ENCODE results near the gene B3GNT2. TPM values are rescaled to one million over a fixed set of nuclear protein-coding genes. Genes with fewer than 3 reads are reported as not detected.
"Not testable (repeated sequence)": the region's sequence is repeated elsewhere in the genome, so short reads cannot be mapped to it uniquely, and the experiment has no call there.

Gene B3GNT2
- polyA plus RNA-seq, 4 donors, result 13.4 to 24.7 (median 19.2) TPM

DNA sequence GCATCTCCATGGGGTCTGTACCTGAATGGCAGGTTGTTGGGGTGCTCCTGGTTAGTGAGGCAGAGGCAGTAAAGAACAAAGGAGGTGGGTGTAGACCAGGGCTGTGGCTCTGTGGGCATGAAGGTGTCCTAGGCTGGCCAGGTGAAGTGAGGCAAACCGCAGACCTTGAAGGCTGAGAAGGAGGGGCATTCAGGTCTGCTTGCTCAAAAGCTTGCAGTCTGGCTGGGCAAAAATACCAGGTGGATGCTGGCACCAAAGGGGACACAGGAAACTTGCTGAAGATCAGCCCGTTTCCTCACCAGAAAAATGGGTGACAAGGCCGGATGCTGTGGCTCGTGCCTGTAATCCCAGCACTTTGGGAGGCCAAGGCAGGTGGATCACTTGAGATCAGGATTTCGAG, 6.7 kb upstream of the B3GNT2 start:
- FAIRE-seq, result no peak
- Histone ChIP-seq H3K36me3 (ENCODE audit: control insufficient read depth in 3 of 3, insufficient read depth in 2 of 3, low read depth in 1 of 3, low read length in 3 of 3) (no peaks in the 10 kb centered on the region), H3K4me1 (ENCODE audit: control insufficient read depth in 3 of 3, insufficient read depth in 2 of 3, low read depth in 1 of 3, low read length in 2 of 3) (peaks cover 2 to 14% (median 5%) of the 10 kb centered on the region in 3 donors), H3K9me3 (ENCODE audit: control insufficient read depth in 2 of 2, insufficient read depth in 1 of 2, low read depth in 1 of 2, low read length in 1 of 2) (no peaks in the 10 kb centered on the region), H3K27ac (ENCODE audit: low read depth in 1 of 3, low read length in 2 of 3) (peak overlapping the region in 2 of 3 donors; percentile 50), H3K27me3 (ENCODE audit: control insufficient read depth in 3 of 3, insufficient read depth in 3 of 3, low read length in 3 of 3) (no peaks in the 10 kb centered on the region), H3K4me3 (ENCODE audit: low read depth in 1 of 3, low read length in 3 of 3) (no peak overlapping the region)
- 91 to 96% (median 92%) methylated on average over 5 of the region's 5 CpGs for WGBS, 3 donors
- no peak for DNase-seq

DNA sequence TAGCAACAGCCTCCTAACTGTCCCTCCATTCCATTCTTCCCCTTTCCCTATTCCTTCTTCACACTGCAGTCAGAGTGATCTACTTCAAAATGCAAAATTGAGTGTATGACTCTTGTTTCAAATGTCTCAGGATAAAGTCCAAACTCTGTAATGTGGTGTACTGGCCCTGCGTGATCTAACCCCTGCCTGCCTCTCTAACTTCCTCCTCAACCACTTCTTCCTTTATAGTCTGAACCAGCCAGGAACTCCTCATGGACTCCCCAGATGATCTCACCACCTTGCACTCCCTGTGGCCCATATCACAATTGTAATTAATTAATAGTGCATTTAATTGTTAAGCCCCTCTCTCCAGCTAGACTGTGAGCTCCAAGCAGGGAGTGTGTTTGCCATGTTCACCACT, 3.1 kb upstream of the B3GNT2 start:
- WGBS, 3 donors, result 19 to 44% (median 24%) methylated on average over 1 of the region's 1 CpG
- peak overlapping the region; percentile 29 to 50 (median 38) for H3K27ac ChIP-seq (ENCODE audit: low read depth in 1 of 3, low read length in 2 of 3)
- no peaks in the 10 kb centered on the region for H3K36me3 ChIP-seq (ENCODE audit: control insufficient read depth in 3 of 3, insufficient read depth in 2 of 3, low read depth in 1 of 3, low read length in 3 of 3)
- H3K4me3 ChIP-seq (ENCODE audit: low read depth in 1 of 3, low read length in 3 of 3), result no peak overlapping the region
- H3K4me1 ChIP-seq (ENCODE audit: control insufficient read depth in 3 of 3, insufficient read depth in 2 of 3, low read depth in 1 of 3, low read length in 2 of 3), result peaks cover 4 to 25% (median 5%) of the 10 kb centered on the region in 3 donors
- no peaks in the 10 kb centered on the region for H3K9me3 ChIP-seq (ENCODE audit: control insufficient read depth in 2 of 2, insufficient read depth in 1 of 2, low read depth in 1 of 2, low read length in 1 of 2)
- peak; percentile 39 to 90 for DNase-seq
- H3K27me3 ChIP-seq (ENCODE audit: control insufficient read depth in 3 of 3, insufficient read depth in 3 of 3, low read length in 3 of 3), result no peaks in the 10 kb centered on the region
- FAIRE-seq, result no peak

DNA sequence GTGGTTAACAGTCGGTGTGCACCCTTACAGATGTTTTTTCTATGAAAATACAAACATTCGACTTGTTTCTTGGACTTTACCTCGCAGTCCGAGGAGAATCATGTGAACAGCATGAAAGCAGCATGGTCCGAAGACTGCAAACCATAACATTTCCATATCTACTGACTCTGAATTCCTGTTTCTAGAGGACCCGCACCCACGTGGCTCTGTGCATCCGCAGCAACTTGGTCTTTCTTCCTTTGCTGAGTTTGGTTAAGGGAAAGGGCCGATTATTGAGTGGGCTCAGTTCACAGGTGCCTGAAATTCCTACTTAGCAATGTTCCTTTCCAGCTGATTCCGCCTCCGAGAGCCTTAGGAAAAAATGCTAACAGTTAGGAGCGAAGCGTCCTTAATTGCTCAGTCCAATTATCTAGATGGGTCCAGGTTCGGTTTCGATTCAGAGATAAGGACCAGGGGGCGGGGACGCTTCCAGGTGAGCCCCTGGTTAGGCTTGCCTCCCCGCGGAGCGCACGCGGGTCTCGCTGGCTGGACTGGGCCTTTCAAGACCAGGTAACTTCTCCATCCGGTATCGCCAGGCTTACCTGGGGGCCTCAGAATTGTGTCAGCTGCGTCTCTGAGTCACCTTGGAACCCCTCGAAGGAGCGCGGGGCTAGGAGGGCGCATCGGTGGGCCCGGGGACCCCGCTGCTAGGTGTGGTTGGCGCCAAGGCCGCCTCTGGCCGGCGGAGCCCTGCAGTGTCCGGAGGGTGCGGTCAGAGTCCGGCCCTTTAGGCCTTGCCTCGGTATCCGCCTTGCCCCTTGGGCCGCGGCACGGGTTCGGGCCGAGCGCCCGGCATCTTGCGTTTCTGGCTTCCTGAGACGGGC, 1.1 kb upstream of the B3GNT2 start:
- peak in 1 of 2 donors; percentile 72 for DNase-seq
- Histone ChIP-seq H3K9me3 (ENCODE audit: control insufficient read depth in 2 of 2, insufficient read depth in 1 of 2, low read depth in 1 of 2, low read length in 1 of 2) (no peaks in the 10 kb centered on the region), H3K27me3 (ENCODE audit: control insufficient read depth in 3 of 3, insufficient read depth in 3 of 3, low read length in 3 of 3) (no peaks in the 10 kb centered on the region), H3K4me1 (ENCODE audit: control insufficient read depth in 3 of 3, insufficient read depth in 2 of 3, low read depth in 1 of 3, low read length in 2 of 3) (peaks cover 2 to 17% (median 3%) of the 10 kb centered on the region in 3 donors), H3K4me3 (ENCODE audit: low read depth in 1 of 3, low read length in 3 of 3) (peak overlapping the region in 2 of 3 donors; percentile 90 to 95), H3K27ac (ENCODE audit: low read depth in 1 of 3, low read length in 2 of 3) (peak overlapping the region; percentile 81 to 95 (median 89)), H3K36me3 (ENCODE audit: control insufficient read depth in 3 of 3, insufficient read depth in 2 of 3, low read depth in 1 of 3, low read length in 3 of 3) (no peaks in the 10 kb centered on the region)
- FAIRE-seq, result no peak
- WGBS, 3 donors, result 48 to 65% (median 59%) methylated on average over 41 to 51 of the region's 51 CpGs

DNA sequence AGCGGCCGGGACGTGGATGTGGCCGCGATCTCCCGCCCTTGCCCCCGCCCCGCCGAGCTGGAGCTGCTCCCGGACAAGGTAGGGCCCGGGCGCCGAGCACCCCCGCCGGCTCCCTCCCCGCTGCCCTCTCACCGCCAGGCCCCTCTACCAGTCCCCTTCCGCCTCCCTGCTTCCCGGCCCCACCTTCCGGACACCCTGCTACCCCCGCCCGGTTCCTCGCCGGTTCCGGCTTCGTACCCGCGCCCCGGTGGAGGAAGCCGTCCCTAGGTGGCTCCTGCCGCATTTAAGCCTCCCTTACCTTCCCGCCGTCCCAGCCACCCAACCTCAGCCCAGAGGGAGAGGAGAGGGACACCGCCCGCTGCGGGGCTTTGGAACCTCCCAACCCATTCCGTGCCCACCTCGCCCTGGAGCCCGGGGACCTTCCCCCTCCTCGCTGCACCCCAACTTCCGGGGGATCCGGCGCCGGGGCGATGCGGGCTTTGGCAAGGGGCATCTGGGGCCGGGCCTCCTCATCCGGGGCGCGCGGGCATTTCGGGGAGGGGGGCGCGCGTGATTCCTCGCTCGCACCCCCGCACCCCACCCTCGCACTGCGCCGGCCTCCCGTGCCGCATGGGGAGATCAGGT, 475 bp downstream of the B3GNT2 start:
- Histone ChIP-seq H3K4me1 (ENCODE audit: control insufficient read depth in 3 of 3, insufficient read depth in 2 of 3, low read depth in 1 of 3, low read length in 2 of 3) (peaks cover 2 to 17% (median 5%) of the 10 kb centered on the region in 3 donors), H3K27me3 (ENCODE audit: control insufficient read depth in 3 of 3, insufficient read depth in 3 of 3, low read length in 3 of 3) (no peaks in the 10 kb centered on the region), H3K27ac (ENCODE audit: low read depth in 1 of 3, low read length in 2 of 3) (peak overlapping the region; percentile 94 to 98 (median 96)), H3K4me3 (ENCODE audit: low read depth in 1 of 3, low read length in 3 of 3) (peak overlapping the region; percentile 87 to 99 (median 90)), H3K36me3 (ENCODE audit: control insufficient read depth in 3 of 3, insufficient read depth in 2 of 3, low read depth in 1 of 3, low read length in 3 of 3) (no peaks in the 10 kb centered on the region), H3K9me3 (ENCODE audit: control insufficient read depth in 2 of 2, insufficient read depth in 1 of 2, low read depth in 1 of 2, low read length in 1 of 2) (no peaks in the 10 kb centered on the region)
- WGBS, 3 donors, result 0 to 1% (median 0%) methylated on average over 28 to 63 of the region's 63 CpGs
- DNase-seq, result peak in 1 of 2 donors; percentile 47
- no peak for FAIRE-seq

DNA sequence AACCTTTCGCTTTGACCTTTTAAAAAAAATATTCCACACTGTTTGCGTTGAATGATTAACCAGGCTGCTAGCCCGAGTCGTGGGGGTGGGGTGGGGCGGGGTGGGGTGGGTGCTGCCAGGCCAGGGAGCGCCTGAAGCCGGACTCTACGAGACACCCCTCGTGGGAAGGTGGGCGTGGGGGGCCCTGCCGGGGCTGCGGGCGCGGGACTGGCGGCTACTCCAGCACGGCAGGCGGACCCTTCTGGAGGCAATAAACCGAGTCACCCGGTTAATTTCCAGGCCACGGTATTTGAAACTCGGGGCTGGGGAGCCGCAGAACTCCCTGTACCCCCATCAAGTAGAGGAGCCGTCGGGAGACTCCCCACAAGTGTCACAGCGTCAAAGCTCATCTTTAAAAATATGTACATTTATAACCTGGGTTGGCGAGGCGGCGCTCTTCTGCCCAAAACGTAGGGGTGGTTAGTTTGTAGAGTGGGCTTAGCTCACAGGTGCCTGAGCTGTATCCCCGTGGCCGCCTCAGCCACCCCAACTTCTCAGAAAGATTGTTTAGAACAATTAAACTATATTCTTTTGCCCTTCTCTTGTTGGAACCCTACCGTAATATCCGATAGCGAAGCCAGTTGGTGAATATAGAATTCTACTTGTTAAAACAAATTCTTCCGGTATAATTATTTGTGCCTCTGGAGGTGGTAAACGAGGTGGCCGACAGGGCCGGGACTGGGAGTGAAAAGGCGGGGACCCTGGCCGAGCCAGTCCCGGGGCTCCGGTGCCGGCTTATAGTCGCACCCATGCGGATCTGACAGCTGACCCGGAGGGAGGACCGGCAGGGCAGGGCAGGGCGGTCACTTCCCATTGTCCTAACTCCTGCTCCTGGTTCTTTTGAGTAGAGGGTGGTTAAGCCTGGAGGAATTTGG, 1.4 kb downstream of the B3GNT2 start:
- no peak for FAIRE-seq
- H3K27ac ChIP-seq (ENCODE audit: low read depth in 1 of 3, low read length in 2 of 3), result peak overlapping the region; percentile 64 to 96 (median 94)
- DNase-seq, result peak; percentile 64
- WGBS, 3 donors, result 1% methylated on average over 47 to 48 of the region's 48 CpGs
- no peaks in the 10 kb centered on the region for H3K27me3 ChIP-seq (ENCODE audit: control insufficient read depth in 3 of 3, insufficient read depth in 3 of 3, low read length in 3 of 3)
- H3K9me3 ChIP-seq (ENCODE audit: control insufficient read depth in 2 of 2, insufficient read depth in 1 of 2, low read depth in 1 of 2, low read length in 1 of 2), result no peaks in the 10 kb centered on the region
- H3K4me3 ChIP-seq (ENCODE audit: low read depth in 1 of 3, low read length in 3 of 3), result peak overlapping the region; percentile 87 to 99 (median 90)
- H3K36me3 ChIP-seq (ENCODE audit: control insufficient read depth in 3 of 3, insufficient read depth in 2 of 3, low read depth in 1 of 3, low read length in 3 of 3), result no peaks in the 10 kb centered on the region
- peaks cover 2 to 17% (median 6%) of the 10 kb centered on the region in 3 donors for H3K4me1 ChIP-seq (ENCODE audit: control insufficient read depth in 3 of 3, insufficient read depth in 2 of 3, low read depth in 1 of 3, low read length in 2 of 3)

DNA sequence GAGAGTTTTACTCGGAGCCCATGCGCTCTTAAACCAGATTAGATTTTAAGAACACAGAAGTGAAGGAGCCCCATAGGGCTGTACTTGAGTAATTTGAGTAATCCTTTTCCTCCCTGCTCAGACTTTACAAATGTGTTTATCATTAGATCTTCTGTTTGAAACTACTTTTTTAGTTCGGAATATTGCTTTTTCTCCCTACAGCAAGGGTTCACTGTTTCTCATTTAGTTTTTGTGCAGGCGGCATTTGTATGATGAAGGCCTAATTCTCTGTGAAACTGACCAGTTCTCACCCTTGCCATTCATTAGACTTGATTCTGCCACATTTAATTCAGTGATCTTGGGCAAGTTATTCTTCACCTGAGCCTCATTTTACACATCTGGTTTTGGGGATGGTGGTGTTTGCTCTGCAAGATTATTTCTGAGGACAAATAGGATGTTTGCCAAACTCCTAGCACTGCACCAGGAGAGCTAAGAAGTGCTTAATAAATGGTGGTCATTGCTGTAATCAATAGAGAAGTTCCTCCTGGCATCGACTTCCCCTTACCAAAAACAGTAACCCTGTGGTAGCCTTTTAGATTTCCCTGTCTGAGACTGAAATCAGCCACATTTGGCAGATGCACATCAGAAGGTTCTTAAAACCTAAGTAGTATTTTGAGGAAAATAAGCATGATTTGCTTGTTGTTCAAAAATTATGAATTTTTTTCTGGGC, 2.2 kb downstream of the B3GNT2 start:
- peak overlapping the region in 2 of 3 donors; percentile 56 to 64 for H3K27ac ChIP-seq (ENCODE audit: low read depth in 1 of 3, low read length in 2 of 3)
- H3K9me3 ChIP-seq (ENCODE audit: control insufficient read depth in 2 of 2, insufficient read depth in 1 of 2, low read depth in 1 of 2, low read length in 1 of 2), result no peaks in the 10 kb centered on the region
- DNase-seq (no peak), FAIRE-seq (no peak)
- no peaks in the 10 kb centered on the region for H3K36me3 ChIP-seq (ENCODE audit: control insufficient read depth in 3 of 3, insufficient read depth in 2 of 3, low read depth in 1 of 3, low read length in 3 of 3)
- peaks cover 2 to 17% (median 9%) of the 10 kb centered on the region in 3 donors for H3K4me1 ChIP-seq (ENCODE audit: control insufficient read depth in 3 of 3, insufficient read depth in 2 of 3, low read depth in 1 of 3, low read length in 2 of 3)
- WGBS, 3 donors, result 13 to 25% (median 18%) methylated on average over 5 of the region's 5 CpGs
- no peaks in the 10 kb centered on the region for H3K27me3 ChIP-seq (ENCODE audit: control insufficient read depth in 3 of 3, insufficient read depth in 3 of 3, low read length in 3 of 3)
- H3K4me3 ChIP-seq (ENCODE audit: low read depth in 1 of 3, low read length in 3 of 3), result peak overlapping the region; percentile 87 to 99 (median 90)

DNA sequence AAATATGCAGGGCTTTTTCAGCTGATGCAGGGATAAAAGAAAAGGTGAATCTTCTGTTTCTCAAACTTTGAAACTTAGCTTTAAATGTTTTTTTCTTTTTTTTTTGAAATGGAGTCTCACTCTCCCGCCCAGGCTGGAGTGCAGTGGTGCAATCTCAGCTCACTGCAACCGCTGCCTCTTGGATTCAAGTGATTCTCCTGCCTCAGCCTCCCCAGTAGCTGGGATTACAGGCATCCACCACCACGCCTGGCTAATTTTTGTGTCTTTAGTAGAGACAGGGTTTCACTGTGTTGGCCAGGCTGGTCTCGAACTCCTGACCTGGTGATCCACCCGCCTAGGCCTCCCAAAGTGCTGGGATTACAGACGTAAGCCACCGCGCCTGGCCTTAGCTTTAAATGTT, 2.9 kb downstream of the B3GNT2 start:
- DNase-seq; H3K4me3 ChIP-seq (ENCODE audit: low read depth in 1 of 3, low read length in 3 of 3); H3K9me3 ChIP-seq (ENCODE audit: control insufficient read depth in 2 of 2, insufficient read depth in 1 of 2, low read depth in 1 of 2, low read length in 1 of 2): not testable (repeated sequence)

More for the DNA sequence above, 2.9 kb downstream of the B3GNT2 start:
- not testable (repeated sequence) for H3K27ac ChIP-seq (ENCODE audit: low read depth in 1 of 3, low read length in 2 of 3); FAIRE-seq; H3K27me3 ChIP-seq (ENCODE audit: control insufficient read depth in 3 of 3, insufficient read depth in 3 of 3, low read length in 3 of 3); H3K36me3 ChIP-seq (ENCODE audit: control insufficient read depth in 3 of 3, insufficient read depth in 2 of 3, low read depth in 1 of 3, low read length in 3 of 3)
- H3K4me1 ChIP-seq (ENCODE audit: control insufficient read depth in 3 of 3, insufficient read depth in 2 of 3, low read depth in 1 of 3, low read length in 2 of 3), result peaks cover 2 to 17% (median 13%) of the 10 kb centered on the region in 3 donors
- WGBS, 3 donors, result 88 to 93% (median 90%) methylated on average over 8 of the region's 8 CpGs

Measured in small intestine (tissue), 7 donors.